ENCODE results near the gene TRIP13.

- TF ChIP-seq POLR2A (IDR thresholded peaks at IDR 0.05) = no peak
- TF ChIP-seq, protein P1, sequence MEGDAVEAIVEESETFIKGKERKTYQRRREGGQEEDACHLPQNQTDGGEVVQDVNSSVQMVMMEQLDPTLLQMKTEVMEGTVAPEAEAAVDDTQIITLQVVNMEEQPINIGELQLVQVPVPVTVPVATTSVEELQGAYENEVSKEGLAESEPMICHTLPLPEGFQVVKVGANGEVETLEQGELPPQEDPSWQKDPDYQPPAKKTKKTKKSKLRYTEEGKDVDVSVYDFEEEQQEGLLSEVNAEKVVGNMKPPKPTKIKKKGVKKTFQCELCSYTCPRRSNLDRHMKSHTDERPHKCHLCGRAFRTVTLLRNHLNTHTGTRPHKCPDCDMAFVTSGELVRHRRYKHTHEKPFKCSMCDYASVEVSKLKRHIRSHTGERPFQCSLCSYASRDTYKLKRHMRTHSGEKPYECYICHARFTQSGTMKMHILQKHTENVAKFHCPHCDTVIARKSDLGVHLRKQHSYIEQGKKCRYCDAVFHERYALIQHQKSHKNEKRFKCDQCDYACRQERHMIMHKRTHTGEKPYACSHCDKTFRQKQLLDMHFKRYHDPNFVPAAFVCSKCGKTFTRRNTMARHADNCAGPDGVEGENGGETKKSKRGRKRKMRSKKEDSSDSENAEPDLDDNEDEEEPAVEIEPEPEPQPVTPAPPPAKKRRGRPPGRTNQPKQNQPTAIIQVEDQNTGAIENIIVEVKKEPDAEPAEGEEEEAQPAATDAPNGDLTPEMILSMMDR (IDR thresholded peaks at IDR 0.05) = no peak
Measured at GRCh38 chr5:945691-946551, 53.2 kb downstream of the TRIP13 start.
